CD14-positive monocyte (primary cell): ENCODE results near the gene CCDC102B. TPM values are rescaled to one million over a fixed set of nuclear protein-coding genes. Genes with fewer than 3 reads are reported as not detected.

ENCODE experiments used
- DNase-seq, 3 donors: peaks; one replicate each; pipeline ENCODE4 v3.0.0-alpha.2; 2011 to 2022
- H2AFZ ChIP-seq: 2 replicates; pipeline ENCODE4 v1.6.0; 2012; ENCODE audit warnings: mild to moderate bottlenecking, low read depth, low read length, inconsistent platforms; ENCODE audit not compliant: insufficient read depth, poor library complexity, severe bottlenecking
- H3K27ac ChIP-seq, 2 donors: 1 replicate in 1 of 2; 2 replicates in 1 of 2; pipeline ENCODE4 v1.5.1; 2012 to 2013; ENCODE audit warnings: low read length in 2 of 2, control low read depth in 1 of 2, inconsistent platforms in 1 of 2, low read depth in 1 of 2, mild to moderate bottlenecking in 1 of 2
- H3K27me3 ChIP-seq, 2 donors: one replicate each; pipeline versions ENCODE4 v1.6.0 to v1.6.1; 2011 to 2013; ENCODE audit warnings: low read length in 2 of 2; ENCODE audit not compliant: control insufficient read depth in 2 of 2, insufficient read depth in 2 of 2
- H3K36me3 ChIP-seq, 2 donors: replicated peaks in 1 of 2; 1 replicate in 1 of 2; 2 replicates in 1 of 2; pipeline versions ENCODE4 v1.5.1 to v1.6.1; 2012 to 2013; ENCODE audit warnings: low read length in 2 of 2, control low read depth in 1 of 2, inconsistent platforms in 1 of 2, mild to moderate bottlenecking in 1 of 2; ENCODE audit not compliant: insufficient read depth in 2 of 2, control insufficient read depth in 1 of 2
- H3K4me1 ChIP-seq, 2 donors: 1 replicate in 1 of 2; 2 replicates in 1 of 2; pipeline versions ENCODE4 v1.5.1 to v1.6.1; 2012 to 2013; ENCODE audit warnings: low read length in 2 of 2, control low read depth in 1 of 2, inconsistent platforms in 1 of 2, mild to moderate bottlenecking in 1 of 2, moderate library complexity in 1 of 2; ENCODE audit not compliant: insufficient read depth in 2 of 2, control insufficient read depth in 1 of 2
- H3K4me2 ChIP-seq: replicated peaks from 2 replicates; pipeline ENCODE3; 2012; ENCODE audit warnings: low read length, moderate library complexity, mild to moderate bottlenecking; ENCODE audit not compliant: poor library complexity, severe bottlenecking; ENCODE audit errors: extremely low read depth
- H3K4me3 ChIP-seq, 3 experiments: fragments of 200-600 bp in 1 of 3; sonication (generic) in 1 of 3; replicated peaks in 1 of 3; 1 replicate in 2 of 3; 2 replicates in 1 of 3; pipeline ENCODE4 v1.5.1; 2011 to 2013; ENCODE audit warnings: low read length in 3 of 3, mild to moderate bottlenecking in 3 of 3, control low read depth in 2 of 3, low read depth in 2 of 3, inconsistent platforms in 1 of 3, moderate library complexity in 1 of 3
- H3K79me2 ChIP-seq: 2 replicates; pipeline ENCODE4 v1.6.0; 2012; ENCODE audit warnings: mild to moderate bottlenecking, control low read depth, inconsistent platforms, low read length, moderate library complexity; ENCODE audit not compliant: insufficient read depth
- H3K9ac ChIP-seq: 2 replicates; pipeline ENCODE4 v1.6.0; 2017; ENCODE audit warnings: low read length, mild to moderate bottlenecking; ENCODE audit not compliant: insufficient read depth, poor library complexity, severe bottlenecking
- H3K9me3 ChIP-seq, 2 donors: replicated peaks in 1 of 2; 1 replicate in 1 of 2; 2 replicates in 1 of 2; pipeline versions ENCODE4 v1.5.1 to v1.6.1; 2012 to 2013; ENCODE audit warnings: low read length in 2 of 2, control low read depth in 1 of 2; ENCODE audit not compliant: control insufficient read depth in 1 of 2, insufficient read depth in 1 of 2
- H4K20me1 ChIP-seq: 2 replicates; pipeline ENCODE4 v1.6.0; 2012; ENCODE audit warnings: mild to moderate bottlenecking, low read length, control low read depth, moderate library complexity; ENCODE audit not compliant: insufficient read depth
- H3K27ac Mint-ChIP-seq, 7 donors: one replicate each; pipeline ENCODE4 v1.8.0; 2020; ENCODE audit warnings: mild to moderate bottlenecking in 7 of 7, mixed read lengths in 7 of 7, moderate library complexity in 6 of 7, inconsistent platforms in 2 of 7
- H3K27me3 Mint-ChIP-seq, 3 donors: one replicate each; pipeline ENCODE4 v1.8.0; 2021 to 2022; ENCODE audit warnings: low read depth in 3 of 3, mild to moderate bottlenecking in 3 of 3, mixed read lengths in 3 of 3, moderate library complexity in 3 of 3, inconsistent platforms in 1 of 3
- H3K36me3 Mint-ChIP-seq, 2 donors: one replicate each; pipeline ENCODE4 v1.8.0; 2020; ENCODE audit warnings: mixed read lengths in 2 of 2, inconsistent platforms in 1 of 2, mild to moderate bottlenecking in 1 of 2
- H3K4me1 Mint-ChIP-seq: one replicate; pipeline ENCODE4 v1.8.0; 2020; ENCODE audit warnings: mild to moderate bottlenecking, mixed read lengths
- H3K4me3 Mint-ChIP-seq, 2 donors: one replicate each; pipeline ENCODE4 v1.8.0; 2020; ENCODE audit warnings: mild to moderate bottlenecking in 2 of 2, mixed read lengths in 2 of 2, moderate library complexity in 1 of 2
- H3K9me3 Mint-ChIP-seq, 7 donors: one replicate each; pipeline ENCODE4 v1.8.0; 2020 to 2022; ENCODE audit warnings: mixed read lengths in 7 of 7, mild to moderate bottlenecking in 6 of 7, moderate library complexity in 6 of 7, inconsistent platforms in 2 of 7
- WGBS: methylation state at CpG from one replicate; pipeline ENCODE4 v1.1.5; 2013; ENCODE audit warnings: missing lambda C conversion rate; ENCODE audit not compliant: insufficient coverage; 5-methylcytosine and 5-hydroxymethylcytosine counted together
- intact Hi-C, 2 donors: fragments of 100-400 bp; cut with micrococcal nuclease; formaldehyde crosslinking; loops; one replicate each; pipeline versions ENCODE4 v1.15.0 to v1.15.1; 2023
- polyA plus RNA-seq, 3 donors: library from polyadenylated mRNA; depleted of rRNA in 1 of 3; unstranded in 2 of 3; stranded (reverse) in 1 of 3; fragments of 300-500 nt in 2 of 3; fragments of >200 nt in 1 of 3; fragmentation: Illumina TruSeq in 2 of 3; gene quantifications; 1 replicate in 2 of 3; 2 replicates in 1 of 3; pipeline ENCODE4 v1.2.3, GENCODE V29; 2012 to 2021
- TF ChIP-seq, protein P1 (sequence below): fragments of 200-600 bp; IDR thresholded peaks from one replicate; pipeline ENCODE4 v1.8.0; 2022; ENCODE audit warnings: antibody characterized with exemption, mild to moderate bottlenecking

The CCDC102B gene
- polyA plus RNA-seq, 3 donors = 0.34 to 1.4 TPM; not detected in 1

DNA sequence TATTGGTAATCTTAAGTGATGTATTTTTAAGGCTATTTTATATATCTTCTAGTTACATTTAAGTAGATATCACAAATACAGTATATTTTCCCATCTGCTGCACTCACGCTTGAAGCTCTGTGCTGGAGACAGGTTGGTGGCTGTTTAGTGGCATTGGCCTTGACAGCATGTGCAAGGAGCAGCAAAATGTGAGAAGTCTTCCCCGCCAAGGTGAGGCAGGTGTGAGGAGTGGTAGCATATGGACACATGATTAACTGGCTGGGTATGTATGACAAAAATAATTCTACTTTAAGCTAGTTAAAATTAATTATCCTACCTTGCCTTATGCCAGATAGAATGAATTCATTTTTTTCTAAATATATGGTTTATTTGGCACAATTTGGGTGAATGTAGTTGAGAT lies 117.2 kb downstream of the CCDC102B start:
- no peak overlapping the region for H3K4me3 Mint-ChIP-seq
- H3K36me3 Mint-ChIP-seq = no peaks in the 10 kb centered on the region
- peaks cover 0 to 8% (median 3%) of the 10 kb centered on the region in 7 donors for H3K9me3 Mint-ChIP-seq
- Histone ChIP-seq H4K20me1 (no peaks in the 10 kb centered on the region), H3K9ac (no peak overlapping the region), H3K4me2 (no peak overlapping the region), H3K9me3 (no peaks in the 10 kb centered on the region), H3K27me3 (no peaks in the 10 kb centered on the region), H3K79me2 (no peaks in the 10 kb centered on the region), H2AFZ (no peak overlapping the region), H3K4me3 (no peak overlapping the region), H3K4me1 (no peaks in the 10 kb centered on the region), H3K36me3 (no peaks in the 10 kb centered on the region), H3K27ac (no peak overlapping the region)
- DNase-seq = no peak
- H3K4me1 Mint-ChIP-seq = peaks cover 2% of the 10 kb centered on the region
- intact Hi-C loops = no loop called here
- peaks cover 0 to 3% (median 0%) of the 10 kb centered on the region in 3 donors for H3K27me3 Mint-ChIP-seq
- TF ChIP-seq, protein P1, sequence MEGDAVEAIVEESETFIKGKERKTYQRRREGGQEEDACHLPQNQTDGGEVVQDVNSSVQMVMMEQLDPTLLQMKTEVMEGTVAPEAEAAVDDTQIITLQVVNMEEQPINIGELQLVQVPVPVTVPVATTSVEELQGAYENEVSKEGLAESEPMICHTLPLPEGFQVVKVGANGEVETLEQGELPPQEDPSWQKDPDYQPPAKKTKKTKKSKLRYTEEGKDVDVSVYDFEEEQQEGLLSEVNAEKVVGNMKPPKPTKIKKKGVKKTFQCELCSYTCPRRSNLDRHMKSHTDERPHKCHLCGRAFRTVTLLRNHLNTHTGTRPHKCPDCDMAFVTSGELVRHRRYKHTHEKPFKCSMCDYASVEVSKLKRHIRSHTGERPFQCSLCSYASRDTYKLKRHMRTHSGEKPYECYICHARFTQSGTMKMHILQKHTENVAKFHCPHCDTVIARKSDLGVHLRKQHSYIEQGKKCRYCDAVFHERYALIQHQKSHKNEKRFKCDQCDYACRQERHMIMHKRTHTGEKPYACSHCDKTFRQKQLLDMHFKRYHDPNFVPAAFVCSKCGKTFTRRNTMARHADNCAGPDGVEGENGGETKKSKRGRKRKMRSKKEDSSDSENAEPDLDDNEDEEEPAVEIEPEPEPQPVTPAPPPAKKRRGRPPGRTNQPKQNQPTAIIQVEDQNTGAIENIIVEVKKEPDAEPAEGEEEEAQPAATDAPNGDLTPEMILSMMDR = no peak
- no peak overlapping the region for H3K27ac Mint-ChIP-seq
- no CpG with 5 or more reads among the region's 2 CpGs for WGBS

DNA sequence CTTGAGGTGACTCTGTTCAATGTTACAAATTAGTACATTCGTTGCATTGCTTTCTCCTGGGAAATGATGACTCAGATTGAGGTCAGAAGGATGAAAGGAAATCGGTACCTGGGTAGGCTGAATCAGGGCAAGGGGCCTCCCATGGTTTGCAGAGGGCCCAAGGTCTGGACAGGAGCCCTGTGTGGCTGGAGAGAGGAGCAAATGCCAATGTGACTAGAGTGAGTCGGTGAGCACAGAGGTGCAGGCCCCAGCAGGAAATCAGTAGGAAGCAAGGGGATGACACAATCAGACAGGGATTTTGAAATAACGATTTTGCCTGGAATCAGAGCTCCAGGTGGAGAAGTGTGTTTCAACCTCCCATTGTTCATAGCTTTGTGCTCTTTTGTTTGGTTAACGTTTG lies 118.9 kb downstream of the CCDC102B start:
- Histone ChIP-seq H3K27ac (no peak overlapping the region), H3K4me2 (no peak overlapping the region)
- intact Hi-C loops = no loop called here

More for the DNA sequence above, 118.9 kb downstream of the CCDC102B start:
- Histone ChIP-seq H3K9ac (no peak overlapping the region), H3K4me1 (no peaks in the 10 kb centered on the region), H3K36me3 (no peaks in the 10 kb centered on the region), H3K27me3 (no peaks in the 10 kb centered on the region), H4K20me1 (no peaks in the 10 kb centered on the region), H2AFZ (no peak overlapping the region), H3K4me3 (no peak overlapping the region), H3K9me3 (no peaks in the 10 kb centered on the region), H3K79me2 (no peaks in the 10 kb centered on the region)
- TF ChIP-seq, protein P1 = no peak
- no peak overlapping the region for H3K4me3 Mint-ChIP-seq
- H3K27ac Mint-ChIP-seq = no peak overlapping the region
- peaks cover 2% of the 10 kb centered on the region for H3K4me1 Mint-ChIP-seq
- peaks cover 0 to 3% (median 1%) of the 10 kb centered on the region in 7 donors for H3K9me3 Mint-ChIP-seq
- peaks cover 0 to 3% (median 0%) of the 10 kb centered on the region in 3 donors for H3K27me3 Mint-ChIP-seq
- 82% methylated on average over 4 of the region's 5 CpGs for WGBS
- H3K36me3 Mint-ChIP-seq = no peaks in the 10 kb centered on the region
- DNase-seq = no peak
